Psoas muscle (tissue), 8 donors: ENCODE measurements around the gene UBAP2L. TPM values are rescaled to one million over a fixed set of nuclear protein-coding genes. Genes with fewer than 3 reads are reported as not detected.

Source experiments
- ATAC-seq, 4 donors: fragments of 200-7000 bp; cut with Tn5 transposase; one replicate each; pipeline ENCODE4 v1.9.1; 2020; ENCODE audit warnings: moderate library complexity in 3 of 4, mild to moderate bottlenecking in 2 of 4
- DNase-seq, 2 donors: peaks; one replicate each; pipeline ENCODE4 v3.0.0-alpha.2; 2020
- H3K27ac ChIP-seq: fragments of 200-600 bp; one replicate; pipeline ENCODE4 v1.8.0; 2022
- H3K27me3 ChIP-seq, 3 donors: fragments of 200-600 bp in 1 of 3; one replicate each; pipeline versions ENCODE4 v1.6.1 to v1.8.0; 2013 to 2022; ENCODE audit warnings: low read length in 2 of 3, mild to moderate bottlenecking in 2 of 3, moderate library complexity in 1 of 3; ENCODE audit not compliant: insufficient read depth in 3 of 3
- H3K36me3 ChIP-seq, 2 donors: fragments of 200-600 bp in 1 of 2; one replicate each; pipeline versions ENCODE4 v1.6.1 to v1.8.0; 2013 to 2022; ENCODE audit warnings: low read depth in 1 of 2, mild to moderate bottlenecking in 1 of 2, moderate library complexity in 1 of 2; ENCODE audit not compliant: insufficient read depth in 1 of 2
- H3K4me1 ChIP-seq: fragments of 200-600 bp; one replicate; pipeline ENCODE4 v1.8.0; 2022
- H3K4me3 ChIP-seq: fragments of 200-600 bp; one replicate; pipeline ENCODE4 v1.8.0; 2022; ENCODE audit warnings: mild to moderate bottlenecking
- H3K9me3 ChIP-seq: fragments of 200-600 bp; one replicate; pipeline ENCODE4 v1.8.0; 2022
- CTCF ChIP-seq: fragments of 200-600 bp; IDR thresholded peaks from one replicate; pipeline ENCODE4 v1.8.0; 2022; ENCODE audit warnings: antibody characterized with exemption
- WGBS, 3 donors: extraction: QIAGEN DNeasy Blood & Tissue Kit; methylation state at CpG; one replicate each; pipeline versions ENCODE4 v1.1.6 to v1.1.7; 2013; 5-methylcytosine and 5-hydroxymethylcytosine counted together
- intact Hi-C, 2 donors: fragments of 100-400 bp; cut with DNase I; formaldehyde crosslinking; loops; one replicate each; pipeline versions ENCODE4 v1.11.0 to v1.14.2; 2022
- polyA plus RNA-seq, 3 donors: library from polyadenylated mRNA; stranded (reverse); fragments of 200-250 nt; gene quantifications; one replicate each; pipeline ENCODE4 v1.2.3, GENCODE V29; 2013
- total RNA-seq, 4 donors: library from RNA; stranded (reverse); fragmentation: NEBNext Ultra II Directional in 2 of 4; extraction: Animal tissue kit (Norgen Biotek cat#: 25700) in 2 of 4; gene quantifications; one replicate each; pipeline versions ENCODE4 v1.2.1 to v1.2.4, GENCODE V29; 2021 to 2023
- donor health status: healthy with polysubstance abuse.
- donor health status: DM: no; HTN: no; CAD: no; lungs with moderate emphysema.
- donor health status: Bipolar disorder and iron deficiency.
- donor health status: healthy.
- donor health status: DM: yes; HTN: yes; CAD: no.
- donor health status: DM: no; HTN: no; CAD: no.
- donor health status: DM: no; HTN: no; CAD: no.
- donor health status: DM: yes; HTN: yes; CAD: no.

UBAP2L gene
- total and polyA plus RNA-seq, 7 donors = 45.8 to 121 (median 84.6) TPM

GRCh38 chr1:154218545-154218944 is 2.2 kb upstream of the UBAP2L start:
- peaks cover 6 to 42% of the 10 kb centered on the region in 2 donors for H3K36me3 ChIP-seq
- H3K4me3 ChIP-seq = peak overlapping the region; percentile 96
- DNase-seq (no peak), ATAC-seq (no peak)
- no peaks in the 10 kb centered on the region for H3K27me3 ChIP-seq
- intact Hi-C loops = no loop called here
- 48 to 60% (median 50%) methylated on average over 3 of the region's 3 CpGs for WGBS, 3 donors
- no peaks in the 10 kb centered on the region for H3K9me3 ChIP-seq
- TF ChIP-seq CTCF = no peak
- peak overlapping the region; percentile 99 for H3K27ac ChIP-seq
- H3K4me1 ChIP-seq = peaks cover 42% of the 10 kb centered on the region

GRCh38 chr1:154219541-154219940 is 1.2 kb upstream of the UBAP2L start:
- no peak for TF ChIP-seq CTCF
- Histone ChIP-seq H3K4me3 (peak overlapping the region; percentile 96), H3K27ac (peak overlapping the region; percentile 99), H3K27me3 (no peaks in the 10 kb centered on the region), H3K36me3 (peaks cover 6 to 33% of the 10 kb centered on the region in 2 donors), H3K4me1 (peaks cover 51% of the 10 kb centered on the region), H3K9me3 (no peaks in the 10 kb centered on the region)
- 11 to 14% (median 12%) methylated on average over 5 of the region's 5 CpGs for WGBS, 3 donors
- ATAC-seq (peak in 1 of 4 donors; percentile 39), DNase-seq (no peak)
- intact Hi-C loops = no loop called here

- DNase-seq (no peak), ATAC-seq (no peak)
- Histone ChIP-seq H3K4me1 (peaks cover 54% of the 10 kb centered on the region), H3K9me3 (no peaks in the 10 kb centered on the region), H3K27ac (peak overlapping the region; percentile 99), H3K4me3 (peak overlapping the region; percentile 96), H3K36me3 (peaks cover 6 to 45% of the 10 kb centered on the region in 2 donors), H3K27me3 (no peaks in the 10 kb centered on the region)
- 0 to 1% (median 1%) methylated on average over 19 to 33 of the region's 33 CpGs for WGBS, 3 donors
- TF ChIP-seq CTCF = no peak
- intact Hi-C loops = loop anchor here in 1 of 2 donors (5.0 kb wide), 1 partner anchor 336 kb away; the partner anchor contains the start of gene UBE2Q1
Observed at GRCh38 chr1:154220970-154221277, 169 bp downstream of the UBAP2L start.

- Histone ChIP-seq H3K36me3 (peaks cover 6 to 48% of the 10 kb centered on the region in 2 donors), H3K27me3 (no peaks in the 10 kb centered on the region), H3K27ac (peak overlapping the region; percentile 99), H3K4me1 (peaks cover 54% of the 10 kb centered on the region), H3K4me3 (peak overlapping the region; percentile 96), H3K9me3 (no peaks in the 10 kb centered on the region)
- 1 to 2% (median 1%) methylated on average over 18 to 28 of the region's 28 CpGs for WGBS, 3 donors
- DNase-seq (peak; percentile 64 to 81), ATAC-seq (peak; percentile 24 to 40 (median 37))
- no peak for TF ChIP-seq CTCF
- intact Hi-C loops = loop anchor here in 1 of 2 donors (5.0 kb wide), 1 partner anchor 336 kb away; the partner anchor contains the start of gene UBE2Q1
Observed at GRCh38 chr1:154221278-154222001, 685 bp downstream of the UBAP2L start.
